MCF 10A (cell line): ENCODE data around the gene DYDC2. TPM values are rescaled to one million over a fixed set of nuclear protein-coding genes. Genes with fewer than 3 reads are reported as not detected.

Experiments used
- BruUV-seq: library from RNA; stranded (reverse); fragments of 400-500 nt; replicated peaks from 2 replicates; lab custom pipeline; 2021; lab: Mats Ljungman, UMichigan
- CTCF ChIA-PET: fragments of 300-600 bp; sonication (Branson Sonifier 250); formaldehyde crosslinking; extraction: SDS; loops from one replicate; lab custom pipeline; 2021; ENCODE audit warnings: antibody characterized with exemption, inconsistent platforms; lab: Yijun Ruan, JAX
- POLR2A ChIA-PET: fragments of 300-600, 350-650 bp; sonication (Branson Sonifier 250); formaldehyde crosslinking; extraction: SDS; loops from one replicate; lab custom pipeline; 2020; ENCODE audit warnings: antibody characterized with exemption, inconsistent platforms; lab: Yijun Ruan, JAX
- DNase-seq: peaks from one replicate; pipeline ENCODE4 v3.0.0-alpha.2; 2018; ENCODE audit not compliant: unreplicated experiment
- H3K27ac Mint-ChIP-seq: one replicate; pipeline ENCODE4 v1.8.0; 2022; ENCODE audit warnings: mild to moderate bottlenecking, low read depth, mixed read lengths; ENCODE audit not compliant: unreplicated experiment
- H3K27me3 Mint-ChIP-seq: one replicate; pipeline ENCODE4 v1.8.0; 2022; ENCODE audit warnings: mixed read lengths; ENCODE audit not compliant: insufficient read depth, unreplicated experiment
- H3K36me3 Mint-ChIP-seq: one replicate; pipeline ENCODE4 v1.8.0; 2022; ENCODE audit warnings: mild to moderate bottlenecking, moderate library complexity, mixed read lengths; ENCODE audit not compliant: insufficient read depth, unreplicated experiment
- H3K4me1 Mint-ChIP-seq: one replicate; pipeline ENCODE4 v1.8.0; 2022; ENCODE audit warnings: mixed read lengths; ENCODE audit not compliant: insufficient read depth, unreplicated experiment
- H3K4me3 Mint-ChIP-seq: one replicate; pipeline ENCODE4 v1.8.0; 2022; ENCODE audit warnings: mild to moderate bottlenecking, moderate library complexity, mixed read lengths; ENCODE audit not compliant: unreplicated experiment
- H3K9me3 Mint-ChIP-seq: one replicate; pipeline ENCODE4 v1.8.0; 2022; ENCODE audit warnings: mixed read lengths; ENCODE audit not compliant: unreplicated experiment
- intact Hi-C: fragments of 100-400 bp; cut with micrococcal nuclease; formaldehyde crosslinking; loops from 2 replicates; pipeline ENCODE4 v1.14.1; 2022
- total RNA-seq: library from RNA; stranded (reverse); gene quantifications from 2 replicates; pipeline ENCODE4 v1.2.3, GENCODE V29; 2022
- TF ChIP-seq, protein P1 (sequence below): fragments of 200-600 bp; IDR thresholded peaks from one replicate; pipeline ENCODE4 v1.8.0; 2022; ENCODE audit warnings: antibody characterized with exemption, mild to moderate bottlenecking; ENCODE audit not compliant: unreplicated experiment

DYDC2 gene
- total RNA-seq, 1 experiment from 2014 or later, result not detected

DNA sequence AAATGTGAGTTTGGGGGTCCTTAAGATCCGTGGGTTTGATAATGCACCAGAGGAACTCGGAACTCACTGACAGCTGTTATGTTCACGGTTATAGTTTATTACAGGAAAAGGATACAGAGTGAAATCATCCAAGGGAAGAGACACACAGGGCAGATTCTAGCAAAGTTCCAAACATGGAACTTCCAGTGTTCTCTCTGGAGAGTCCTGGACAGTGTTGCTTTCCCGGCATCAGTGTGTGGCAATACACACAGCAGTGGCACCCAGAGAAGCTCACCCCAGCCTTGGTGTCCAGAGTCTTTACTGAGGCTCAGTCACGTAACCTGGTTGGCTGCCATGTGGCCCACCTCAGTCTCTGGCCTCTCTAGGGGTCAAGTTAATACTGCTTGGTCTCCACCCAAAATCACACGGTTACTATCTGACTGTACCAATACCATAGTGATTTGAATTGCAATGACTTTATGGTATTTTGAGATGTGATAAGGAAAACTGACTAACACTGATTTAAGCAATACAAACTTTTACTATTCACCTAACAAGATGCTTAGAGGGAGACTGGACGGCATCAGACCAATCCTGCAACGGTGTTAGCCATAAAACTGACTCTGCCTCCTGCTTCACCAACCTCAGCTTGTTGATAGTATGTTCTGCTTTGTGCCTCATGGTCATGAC lies 43.7 kb downstream of the DYDC2 start:
- no peak overlapping the region for H3K27ac Mint-ChIP-seq
- intact Hi-C loops, result no loop called here

GRCh38 chr10:80405035-80405434 lies 48.5 kb downstream of the DYDC2 start:
- CTCF ChIA-PET, result interaction anchor here (2.0 kb wide), 1 partner anchor 39 kb away, joined by 12 read pairs; no protein-coding TSS in a partner anchor
- TF ChIP-seq, protein P1, sequence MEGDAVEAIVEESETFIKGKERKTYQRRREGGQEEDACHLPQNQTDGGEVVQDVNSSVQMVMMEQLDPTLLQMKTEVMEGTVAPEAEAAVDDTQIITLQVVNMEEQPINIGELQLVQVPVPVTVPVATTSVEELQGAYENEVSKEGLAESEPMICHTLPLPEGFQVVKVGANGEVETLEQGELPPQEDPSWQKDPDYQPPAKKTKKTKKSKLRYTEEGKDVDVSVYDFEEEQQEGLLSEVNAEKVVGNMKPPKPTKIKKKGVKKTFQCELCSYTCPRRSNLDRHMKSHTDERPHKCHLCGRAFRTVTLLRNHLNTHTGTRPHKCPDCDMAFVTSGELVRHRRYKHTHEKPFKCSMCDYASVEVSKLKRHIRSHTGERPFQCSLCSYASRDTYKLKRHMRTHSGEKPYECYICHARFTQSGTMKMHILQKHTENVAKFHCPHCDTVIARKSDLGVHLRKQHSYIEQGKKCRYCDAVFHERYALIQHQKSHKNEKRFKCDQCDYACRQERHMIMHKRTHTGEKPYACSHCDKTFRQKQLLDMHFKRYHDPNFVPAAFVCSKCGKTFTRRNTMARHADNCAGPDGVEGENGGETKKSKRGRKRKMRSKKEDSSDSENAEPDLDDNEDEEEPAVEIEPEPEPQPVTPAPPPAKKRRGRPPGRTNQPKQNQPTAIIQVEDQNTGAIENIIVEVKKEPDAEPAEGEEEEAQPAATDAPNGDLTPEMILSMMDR, result no peak
- intact Hi-C loops, result no loop called here
- H3K27ac Mint-ChIP-seq, result no peak overlapping the region
- H3K27me3 Mint-ChIP-seq, result no peaks in the 10 kb centered on the region
- no peak overlapping the region for H3K4me3 Mint-ChIP-seq
- no peak for DNase-seq
- H3K36me3 Mint-ChIP-seq, result no peaks in the 10 kb centered on the region
- POLR2A ChIA-PET, result no interaction called here
- no TSS peak for BruUV-seq
- peaks cover 9% of the 10 kb centered on the region for H3K4me1 Mint-ChIP-seq
- H3K9me3 Mint-ChIP-seq, result no peaks in the 10 kb centered on the region

More for the DNA sequence above, 43.7 kb downstream of the DYDC2 start:
- H3K4me1 Mint-ChIP-seq, result peaks cover 19% of the 10 kb centered on the region
- no peak for DNase-seq
- no peaks in the 10 kb centered on the region for H3K9me3 Mint-ChIP-seq
- no peaks in the 10 kb centered on the region for H3K36me3 Mint-ChIP-seq
- CTCF ChIA-PET, result interaction anchor here (0.6 to 1.1 kb wide), 2 partner anchors 42 to 512 kb away, joined by 3 read pairs; no protein-coding TSS in a partner anchor
- H3K27me3 Mint-ChIP-seq, result no peaks in the 10 kb centered on the region
- TF ChIP-seq, protein P1, result no peak
- POLR2A ChIA-PET, result interaction anchor here (0.6 kb wide), 2 partner anchors 10 to 109 kb away, joined by 3 read pairs; no protein-coding TSS in a partner anchor
- H3K4me3 Mint-ChIP-seq, result no peak overlapping the region
- BruUV-seq, result no TSS peak

DNA sequence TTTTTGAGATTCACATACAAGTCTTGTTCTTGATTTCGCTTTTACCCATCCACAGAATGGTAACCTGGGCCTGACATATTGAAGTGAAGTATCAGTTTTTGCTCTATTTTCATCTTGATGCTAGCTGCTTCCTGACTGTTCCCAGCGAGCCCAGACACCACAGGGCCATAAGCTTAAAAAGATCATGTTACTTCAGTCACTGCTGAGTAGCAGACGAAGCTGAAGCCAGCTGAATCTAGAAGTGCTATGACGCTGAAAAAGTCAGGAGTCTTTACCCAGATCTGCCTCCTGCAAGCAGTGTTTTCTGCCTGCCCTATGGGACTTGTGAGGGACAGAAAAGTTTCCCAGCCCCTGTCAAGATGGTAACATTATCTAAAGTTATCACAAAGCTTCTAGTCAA lies 49.0 kb downstream of the DYDC2 start:
- Mint-ChIP-seq H3K36me3 (no peaks in the 10 kb centered on the region), H3K9me3 (no peaks in the 10 kb centered on the region), H3K4me3 (no peak overlapping the region), H3K4me1 (peaks cover 15% of the 10 kb centered on the region), H3K27me3 (no peaks in the 10 kb centered on the region), H3K27ac (no peak overlapping the region)
- DNase-seq, result no peak
- TF ChIP-seq, protein P1, result no peak
- ChIA-PET CTCF (interaction anchor here (0.6 to 2.0 kb wide), 5 partner anchors 23 to 354 kb away, joined by 3 to 12 read pairs (median 4); no protein-coding TSS in a partner anchor), POLR2A (no interaction called here)
- intact Hi-C loops, result no loop called here
- BruUV-seq, result no TSS peak

- Mint-ChIP-seq H3K27me3 (no peaks in the 10 kb centered on the region), H3K4me1 (peaks cover 15% of the 10 kb centered on the region), H3K27ac (no peak overlapping the region), H3K9me3 (no peaks in the 10 kb centered on the region), H3K4me3 (no peak overlapping the region), H3K36me3 (no peaks in the 10 kb centered on the region)
- no peak for DNase-seq
- BruUV-seq, result no TSS peak
- ChIA-PET POLR2A (no interaction called here), CTCF (interaction anchor here (0.6 to 2.0 kb wide), 5 partner anchors 24 to 355 kb away, joined by 3 to 12 read pairs (median 4); no protein-coding TSS in a partner anchor)
- TF ChIP-seq, protein P1, result no peak
- intact Hi-C loops, result no loop called here
These were observed 49.6 kb downstream of the DYDC2 start for GRCh38 chr10:80406204-80406603.
